WTC11 (cell line): ENCODE measurements around the gene ITPK1. TPM values are rescaled to one million over a fixed set of nuclear protein-coding genes. Genes with fewer than 3 reads are reported as not detected.

Experiments used
- ATAC-seq: fragments of 200-7000 bp; cut with Tn5 transposase; 2 replicates; pipeline ENCODE4 v1.10.0; 2021; ENCODE audit warnings: mild to moderate bottlenecking, moderate library complexity
- CTCF ChIA-PET: fragments of 300-600 bp; sonication (Branson Sonifier 250); formaldehyde crosslinking; loops from one replicate; lab custom pipeline; 2021; ENCODE audit warnings: antibody characterized with exemption; lab: Charles Lee
- POLR2A ChIA-PET: fragments of 350-600 bp; sonication (Branson Sonifier 250); formaldehyde crosslinking; loops from one replicate; lab custom pipeline; 2021; ENCODE audit warnings: antibody characterized with exemption; lab: Charles Lee
- DNase-seq: peaks from one replicate; pipeline ENCODE4 v3.0.0; 2021; ENCODE audit warnings: low spot score
- H3K27ac Mint-ChIP-seq: 2 replicates; pipeline ENCODE4 v1.8.0; 2021; ENCODE audit warnings: mixed read lengths
- H3K27me3 Mint-ChIP-seq: 2 replicates; pipeline ENCODE4 v1.8.0; 2021; ENCODE audit warnings: low read depth, mild to moderate bottlenecking, moderate library complexity, mixed read lengths
- H3K36me3 Mint-ChIP-seq: 2 replicates; pipeline ENCODE4 v1.8.0; 2021; ENCODE audit warnings: mixed read lengths
- H3K4me1 Mint-ChIP-seq: 2 replicates; pipeline ENCODE4 v1.8.0; 2022; ENCODE audit warnings: mixed read lengths
- H3K4me3 Mint-ChIP-seq: 2 replicates; pipeline ENCODE4 v1.8.0; 2021; ENCODE audit warnings: mild to moderate bottlenecking, moderate library complexity, mixed read lengths
- H3K9me3 Mint-ChIP-seq: 2 replicates; pipeline ENCODE4 v1.8.0; 2021; ENCODE audit warnings: mixed read lengths
- AFF4 ChIP-seq: sonication (generic); formaldehyde crosslinking; IDR thresholded peaks from 2 replicates; pipeline ENCODE4 v1.8.1; 2023; ENCODE audit warnings: mild to moderate bottlenecking, missing genetic modification reagents, borderline replicate concordance
- ARID4B ChIP-seq: sonication (generic); formaldehyde crosslinking; IDR thresholded peaks from 2 replicates; pipeline ENCODE4 v1.8.0; 2023; ENCODE audit warnings: missing genetic modification reagents, mild to moderate bottlenecking, borderline replicate concordance
- ATF2 ChIP-seq: sonication (generic); formaldehyde crosslinking; IDR thresholded peaks from 2 replicates; pipeline ENCODE4 v1.8.1; 2022; ENCODE audit warnings: low read depth, missing genetic modification reagents, borderline replicate concordance
- ELF4 ChIP-seq: sonication (generic); formaldehyde crosslinking; IDR thresholded peaks from 2 replicates; pipeline ENCODE4 v1.8.1; 2022; ENCODE audit warnings: low read depth, mild to moderate bottlenecking, moderate library complexity, missing genetic modification reagents
- ESRRA ChIP-seq: sonication (generic); formaldehyde crosslinking; IDR thresholded peaks from 2 replicates; pipeline ENCODE4 v1.8.1; 2022; ENCODE audit warnings: mild to moderate bottlenecking, missing genetic modification reagents, borderline replicate concordance
- ETV6 ChIP-seq: sonication (generic); formaldehyde crosslinking; IDR thresholded peaks from 2 replicates; pipeline ENCODE4 v1.8.1; 2022; ENCODE audit warnings: mild to moderate bottlenecking, missing genetic modification reagents
- FOXJ3 ChIP-seq: sonication (generic); formaldehyde crosslinking; IDR thresholded peaks from 2 replicates; pipeline ENCODE4 v1.9.0; 2021; ENCODE audit warnings: missing genetic modification reagents, mild to moderate bottlenecking, borderline replicate concordance
- FOXK1 ChIP-seq: sonication (generic); formaldehyde crosslinking; IDR thresholded peaks from 2 replicates; pipeline ENCODE4 v1.8.0; 2022; ENCODE audit warnings: mild to moderate bottlenecking, moderate library complexity, missing genetic modification reagents
- FOXP1 ChIP-seq: sonication (generic); formaldehyde crosslinking; IDR thresholded peaks from 2 replicates; pipeline ENCODE4 v1.8.0; 2022; ENCODE audit warnings: missing genetic modification reagents, mild to moderate bottlenecking, moderate library complexity, borderline replicate concordance
- GABPB1 ChIP-seq: sonication (generic); formaldehyde crosslinking; IDR thresholded peaks from 2 replicates; pipeline ENCODE4 v1.8.1; 2023; ENCODE audit warnings: mild to moderate bottlenecking, missing genetic modification reagents
- HMGA2 ChIP-seq: fragments of 250-450 bp; sonication (Bioruptor Pico); IDR thresholded peaks from 2 replicates; pipeline ENCODE4 v1.4.0; 2021; ENCODE audit warnings: mild to moderate bottlenecking, moderate library complexity
- IRF1 ChIP-seq: sonication (generic); formaldehyde crosslinking; IDR thresholded peaks from 2 replicates; pipeline ENCODE4 v1.8.0; 2023; ENCODE audit warnings: missing genetic modification reagents
- OVOL2 ChIP-seq: fragments of 250-450 bp; sonication (Bioruptor Pico); IDR thresholded peaks from 2 replicates; pipeline ENCODE4 v1.9.0; 2021; ENCODE audit warnings: mild to moderate bottlenecking, borderline replicate concordance
- PREB ChIP-seq: sonication (generic); formaldehyde crosslinking; IDR thresholded peaks from 2 replicates; pipeline ENCODE4 v1.8.1; 2022; ENCODE audit warnings: mild to moderate bottlenecking, missing genetic modification reagents, moderate library complexity, borderline replicate concordance
- ZBTB21 ChIP-seq: sonication (generic); formaldehyde crosslinking; IDR thresholded peaks from 2 replicates; pipeline ENCODE4 v1.8.1; 2023; ENCODE audit warnings: mild to moderate bottlenecking, missing genetic modification reagents, borderline replicate concordance
- ZNF219 ChIP-seq: sonication (generic); formaldehyde crosslinking; IDR thresholded peaks from 2 replicates; pipeline ENCODE4 v1.8.0; 2023; ENCODE audit warnings: missing genetic modification reagents, mild to moderate bottlenecking, borderline replicate concordance
- ZNF232 ChIP-seq: sonication (generic); formaldehyde crosslinking; IDR thresholded peaks from 2 replicates; pipeline ENCODE4 v1.8.0; 2022; ENCODE audit warnings: mild to moderate bottlenecking, missing genetic modification reagents
- ZNF416 ChIP-seq: fragments of 250-450 bp; sonication (Bioruptor Pico); IDR thresholded peaks from 2 replicates; pipeline ENCODE4 v1.9.0; 2021; ENCODE audit warnings: mild to moderate bottlenecking, inconsistent platforms
- ZSCAN18 ChIP-seq: fragments of 250-450 bp; sonication (Bioruptor Pico); IDR thresholded peaks from 2 replicates; pipeline ENCODE4 v2.1.2; 2022; ENCODE audit warnings: mild to moderate bottlenecking, moderate library complexity
- total RNA-seq: library from RNA; stranded (reverse); gene quantifications from 3 replicates; pipeline ENCODE4 v1.2.3, GENCODE V29; 2021

The ITPK1 gene
- total RNA-seq, 1 experiment from 2014 or later, result 144 TPM

- no peak for TF ChIP-seq FOXK1 (CRISPR knock-in tag)
These were observed 109.9 kb downstream of the ITPK1 start (continued) for GRCh38 chr14:93005838-93006237.

GRCh38 chr14:93005135-93005813, 110.5 kb downstream of the ITPK1 start:
- ChIA-PET POLR2A (no interaction called here), CTCF (interaction anchor here (1.0 to 1.2 kb wide), 3 partner anchors 10 to 53 kb away, joined by 3 to 4 read pairs (median 3); no protein-coding TSS in a partner anchor)
- TF ChIP-seq ZNF416 (no peak), ELF4 (no peak), ZNF219 (CRISPR knock-in tag) (no peak), ATF2 (CRISPR knock-in tag) (no peak), ZSCAN18 (no peak), ZBTB21 (CRISPR knock-in tag) (no peak), HMGA2 (CRISPR knock-in tag) (no peak), IRF1 (CRISPR knock-in tag) (no peak), ZNF232 (no peak)
- H3K9me3 Mint-ChIP-seq, result no peaks in the 10 kb centered on the region
- no peak overlapping the region for H3K4me3 Mint-ChIP-seq
- H3K27ac Mint-ChIP-seq, result peak overlapping the region; percentile 64
- H3K4me1 Mint-ChIP-seq, result peaks cover 22% of the 10 kb centered on the region
- no peaks in the 10 kb centered on the region for H3K27me3 Mint-ChIP-seq
- DNase-seq (no peak), ATAC-seq (no peak)
- H3K36me3 Mint-ChIP-seq, result no peaks in the 10 kb centered on the region

GRCh38 chr14:93004699-93005082, 111.0 kb downstream of the ITPK1 start:
- POLR2A ChIA-PET, result no interaction called here
- peak overlapping the region; percentile 64 for H3K27ac Mint-ChIP-seq
- no peak for ATAC-seq
- H3K27me3 Mint-ChIP-seq, result no peaks in the 10 kb centered on the region
- DNase-seq, result no peak
- CTCF ChIA-PET, result interaction anchor here (1.0 to 1.2 kb wide), 3 partner anchors 9 to 53 kb away, joined by 3 to 4 read pairs (median 3); no protein-coding TSS in a partner anchor
- no peak overlapping the region for H3K4me3 Mint-ChIP-seq
- no peaks in the 10 kb centered on the region for H3K36me3 Mint-ChIP-seq
- H3K4me1 Mint-ChIP-seq, result peaks cover 22% of the 10 kb centered on the region
- no peaks in the 10 kb centered on the region for H3K9me3 Mint-ChIP-seq
- TF ChIP-seq GABPB1 (CRISPR knock-in tag) (no peak), FOXJ3 (no peak), AFF4 (CRISPR knock-in tag) (no peak), ARID4B (CRISPR knock-in tag) (no peak), OVOL2 (CRISPR knock-in tag) (no peak), ESRRA (CRISPR knock-in tag) (no peak), PREB (CRISPR knock-in tag) (no peak), FOXP1 (CRISPR knock-in tag) (no peak), ETV6 (CRISPR knock-in tag) (no peak)
